Thymus (tissue), 11 donors: ENCODE measurements around the gene TMIE. TPM values are rescaled to one million over a fixed set of nuclear protein-coding genes. Genes with fewer than 3 reads are reported as not detected.

Source experiments
- DNase-seq, 9 donors: peaks; one replicate each; pipeline ENCODE4 v3.0.0-alpha.2; 2013; ENCODE audit warnings: low spot score in 9 of 9, low read depth in 6 of 9, missing footprints in 1 of 9
- H3K27ac ChIP-seq, 2 donors: one replicate each; pipeline ENCODE4 v1.5.1; 2013; ENCODE audit warnings: control low read depth in 1 of 2, low read depth in 1 of 2, low read length in 1 of 2, mild to moderate bottlenecking in 1 of 2, moderate library complexity in 1 of 2
- H3K27me3 ChIP-seq, 2 donors: one replicate each; pipeline ENCODE4 v1.5.1; 2013; ENCODE audit warnings: low read length in 1 of 2; ENCODE audit not compliant: control insufficient read depth in 2 of 2, insufficient read depth in 1 of 2
- H3K36me3 ChIP-seq, 2 donors: one replicate each; pipeline ENCODE4 v1.5.1; 2013; ENCODE audit warnings: low read length in 1 of 2, mild to moderate bottlenecking in 1 of 2, moderate library complexity in 1 of 2; ENCODE audit not compliant: control insufficient read depth in 2 of 2, insufficient read depth in 2 of 2
- H3K4me1 ChIP-seq, 2 donors: one replicate each; pipeline ENCODE4 v1.5.1; 2013; ENCODE audit warnings: low read length in 2 of 2; ENCODE audit not compliant: control insufficient read depth in 2 of 2, insufficient read depth in 2 of 2
- H3K4me3 ChIP-seq, 2 donors: one replicate each; pipeline ENCODE4 v1.5.1; 2013; ENCODE audit warnings: low read length in 2 of 2, control low read depth in 1 of 2, mild to moderate bottlenecking in 1 of 2
- H3K9me3 ChIP-seq, 2 donors: one replicate each; pipeline ENCODE4 v1.5.1; 2013; ENCODE audit warnings: low read length in 1 of 2, mild to moderate bottlenecking in 1 of 2; ENCODE audit not compliant: control insufficient read depth in 2 of 2, insufficient read depth in 1 of 2
- WGBS: extraction: QIAGEN DNeasy Blood & Tissue Kit; methylation state at CpG from one replicate; pipeline ENCODE4 v1.1.7; 2013; 5-methylcytosine and 5-hydroxymethylcytosine counted together
- polyA plus RNA-seq: library from polyadenylated mRNA; stranded (reverse); fragments of 200-250 nt; gene quantifications from one replicate; pipeline ENCODE4 v1.2.3, GENCODE V29; 2013
- total RNA-seq: library from RNA; stranded (reverse); fragments of 120-200 nt; gene quantifications from one replicate; pipeline ENCODE4 v1.2.4, GENCODE V29; 2013
- donor health status: healthy.

Gene TMIE
- total and polyA plus RNA-seq, 2 donors: 0.57 to 0.85 TPM

DNA sequence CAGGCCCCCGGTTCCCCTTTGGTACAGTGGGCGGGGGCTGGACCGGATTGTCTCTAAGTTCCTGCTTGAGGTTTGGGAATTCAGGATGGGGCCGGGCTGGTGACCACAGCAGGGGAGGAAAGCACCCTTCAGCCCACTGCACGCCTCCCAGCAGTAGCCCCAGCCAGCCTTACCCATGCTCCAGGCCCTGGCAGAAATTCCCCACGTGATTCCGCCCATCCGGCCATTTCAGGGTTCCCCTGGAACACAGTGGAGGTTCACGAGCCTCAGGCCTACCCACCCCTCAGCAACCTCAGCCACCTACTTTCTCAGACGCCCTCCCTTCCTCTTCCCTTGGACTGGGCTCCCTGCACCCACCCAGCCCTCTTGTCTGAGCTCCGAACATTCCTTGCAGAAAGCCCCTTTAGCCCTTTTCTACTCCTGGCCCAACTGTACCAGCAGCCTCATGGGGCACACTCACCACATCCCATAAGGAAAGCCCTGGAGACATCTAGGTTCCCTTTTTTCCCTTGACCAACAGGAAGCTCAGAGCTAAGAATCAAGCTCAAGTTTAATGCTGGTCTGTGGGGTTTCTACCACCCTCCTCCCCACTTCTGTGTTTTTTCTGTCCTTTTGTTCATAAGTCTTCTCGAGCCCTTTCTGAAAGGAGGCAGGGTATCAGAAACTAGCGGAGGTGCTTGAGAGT is 19.2 kb upstream of the TMIE start:
- no peak overlapping the region for H3K27ac ChIP-seq
- H3K4me1 ChIP-seq: no peaks in the 10 kb centered on the region
- H3K9me3 ChIP-seq: no peaks in the 10 kb centered on the region
- no peaks in the 10 kb centered on the region for H3K36me3 ChIP-seq
- no peak for DNase-seq
- H3K4me3 ChIP-seq: no peak overlapping the region
- WGBS: 82% methylated on average over 13 of the region's 13 CpGs
- peaks cover 0 to 2% of the 10 kb centered on the region in 2 donors for H3K27me3 ChIP-seq

DNA sequence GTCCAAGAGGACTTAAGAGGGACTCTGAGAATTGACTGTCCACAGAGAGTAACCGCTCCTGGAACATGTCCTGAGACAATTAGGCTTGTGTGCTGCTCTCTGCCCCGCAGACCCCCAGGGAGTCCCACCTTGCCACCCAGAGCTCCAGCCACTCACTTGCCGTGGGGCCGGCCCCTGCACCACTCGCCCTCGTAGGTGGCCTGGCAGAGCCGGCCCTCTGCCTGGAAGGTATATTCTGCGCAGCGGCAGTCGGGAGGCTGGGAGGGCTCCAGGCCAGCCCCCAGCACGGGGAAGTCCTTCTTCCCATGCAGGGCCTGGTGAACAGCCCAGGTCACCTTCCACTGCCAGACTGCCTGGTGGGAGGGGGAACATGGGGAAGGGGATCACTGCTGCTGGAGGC is 18.2 kb upstream of the TMIE start:
- no peaks in the 10 kb centered on the region for H3K4me1 ChIP-seq
- peaks cover 0 to 2% of the 10 kb centered on the region in 2 donors for H3K27me3 ChIP-seq
- H3K36me3 ChIP-seq: no peaks in the 10 kb centered on the region
- DNase-seq: no peak
- H3K9me3 ChIP-seq: no peaks in the 10 kb centered on the region
- no peak overlapping the region for H3K4me3 ChIP-seq
- 93% methylated on average over 11 of the region's 11 CpGs for WGBS
- H3K27ac ChIP-seq: no peak overlapping the region

DNA sequence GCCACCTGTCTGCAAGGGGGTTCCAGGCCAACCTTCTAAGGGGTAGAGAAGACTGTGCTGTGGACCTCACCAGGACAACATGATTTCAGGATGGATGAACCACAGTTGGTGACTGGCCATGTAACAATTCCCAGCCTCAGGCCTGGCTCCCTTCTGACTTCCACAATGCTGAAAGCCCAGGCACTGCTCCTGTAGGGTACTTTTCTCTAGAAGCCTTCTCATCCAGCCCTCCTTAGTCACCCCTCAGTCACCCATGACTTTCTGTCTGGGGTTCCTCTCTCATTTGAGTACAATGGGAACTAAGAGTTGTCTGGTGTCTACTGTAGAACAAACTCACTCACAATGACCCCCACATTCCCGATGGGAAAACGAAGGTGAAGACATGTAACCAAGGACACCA is 16.3 kb upstream of the TMIE start:
- Histone ChIP-seq H3K27me3 (peaks cover 0 to 2% of the 10 kb centered on the region in 2 donors), H3K4me1 (no peaks in the 10 kb centered on the region), H3K36me3 (no peaks in the 10 kb centered on the region), H3K4me3 (no peak overlapping the region), H3K9me3 (no peaks in the 10 kb centered on the region), H3K27ac (no peak overlapping the region)
- no peak for DNase-seq
- WGBS: 94% methylated on average over 2 of the region's 2 CpGs

DNA sequence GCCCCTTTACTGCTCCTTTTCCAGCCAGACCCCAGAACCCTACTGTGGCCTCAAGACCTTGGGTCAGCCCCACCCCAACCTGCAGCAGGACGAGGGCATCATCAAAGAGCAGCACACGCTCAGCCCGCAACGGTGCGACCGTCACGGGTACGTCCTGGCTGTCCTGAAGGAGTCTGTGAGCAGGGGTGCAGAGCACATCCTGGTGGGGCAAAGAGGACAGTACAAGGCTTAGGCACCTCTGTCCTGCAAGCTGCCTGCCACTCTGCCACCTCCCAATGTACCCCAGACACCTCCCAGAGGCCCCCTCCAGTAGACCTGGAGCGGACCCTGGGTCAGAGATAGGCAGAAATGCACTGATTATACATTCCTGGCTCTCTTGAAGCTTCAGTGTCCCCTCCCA is 15.7 kb upstream of the TMIE start:
- WGBS: 95% methylated on average over 9 of the region's 9 CpGs
- Histone ChIP-seq H3K9me3 (no peaks in the 10 kb centered on the region), H3K4me1 (peaks cover 0 to 2% of the 10 kb centered on the region in 2 donors), H3K27me3 (no peaks in the 10 kb centered on the region), H3K4me3 (no peak overlapping the region), H3K36me3 (no peaks in the 10 kb centered on the region), H3K27ac (no peak overlapping the region)
- no peak for DNase-seq

DNA sequence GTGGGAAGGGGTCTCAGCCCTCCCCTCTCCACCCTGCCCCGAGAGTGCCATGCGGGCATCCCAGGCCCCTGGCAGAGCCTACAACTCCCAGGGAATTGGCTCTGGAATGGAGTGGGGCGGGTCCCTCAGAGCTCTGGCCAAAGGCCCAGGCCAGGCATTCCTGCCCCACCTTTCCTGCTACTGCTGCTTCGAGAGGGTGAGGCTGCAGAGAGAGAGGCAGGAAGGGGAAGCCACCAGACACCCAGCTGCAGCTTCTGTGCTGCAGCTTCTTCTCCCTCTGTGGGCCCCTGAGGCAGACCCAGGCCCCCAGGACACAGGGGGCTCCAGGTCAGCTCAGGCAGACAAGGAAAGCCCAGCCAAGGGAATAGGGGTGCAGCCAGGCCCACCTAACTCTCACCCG is 10.4 kb upstream of the TMIE start:
- Histone ChIP-seq H3K9me3 (no peaks in the 10 kb centered on the region), H3K27me3 (peaks cover 5 to 19% of the 10 kb centered on the region in 2 donors), H3K27ac (no peak overlapping the region), H3K36me3 (no peaks in the 10 kb centered on the region), H3K4me1 (peaks cover 32 to 54% of the 10 kb centered on the region in 2 donors), H3K4me3 (no peak overlapping the region)
- 67% methylated on average over 5 of the region's 5 CpGs for WGBS
- DNase-seq: peak in 2 of 9 donors; percentile 26 to 33

DNA sequence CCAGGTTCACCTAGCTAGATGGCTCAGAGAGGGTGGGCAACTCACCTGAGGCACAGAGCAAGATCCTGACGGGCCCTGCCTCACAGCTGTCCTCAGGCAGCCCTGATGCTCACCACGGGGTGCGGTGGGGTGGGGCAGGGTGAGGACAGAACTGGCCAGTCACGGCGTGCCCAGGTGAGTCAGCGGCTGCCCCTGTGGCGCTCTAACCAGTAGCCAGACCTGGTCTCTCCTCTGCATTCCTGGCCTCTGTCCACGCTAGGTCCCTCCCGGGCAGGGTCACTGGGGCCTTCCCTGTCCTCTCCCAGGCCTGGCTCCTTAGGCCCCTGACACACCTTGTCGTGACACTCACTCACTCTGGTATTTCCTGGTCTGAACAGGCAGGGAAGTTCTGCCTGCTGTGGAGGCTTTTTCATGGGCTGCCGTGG is 8.6 kb upstream of the TMIE start:
- peaks cover 38 to 64% of the 10 kb centered on the region in 2 donors for H3K4me1 ChIP-seq
- WGBS: 74% methylated on average over 11 of the region's 11 CpGs
- peaks cover 5 to 19% of the 10 kb centered on the region in 2 donors for H3K27me3 ChIP-seq
- peaks cover 0 to 5% of the 10 kb centered on the region in 2 donors for H3K9me3 ChIP-seq
- H3K27ac ChIP-seq: no peak overlapping the region
- DNase-seq: no peak
- no peaks in the 10 kb centered on the region for H3K36me3 ChIP-seq
- H3K4me3 ChIP-seq: peak overlapping the region; percentile 49 to 54

DNA sequence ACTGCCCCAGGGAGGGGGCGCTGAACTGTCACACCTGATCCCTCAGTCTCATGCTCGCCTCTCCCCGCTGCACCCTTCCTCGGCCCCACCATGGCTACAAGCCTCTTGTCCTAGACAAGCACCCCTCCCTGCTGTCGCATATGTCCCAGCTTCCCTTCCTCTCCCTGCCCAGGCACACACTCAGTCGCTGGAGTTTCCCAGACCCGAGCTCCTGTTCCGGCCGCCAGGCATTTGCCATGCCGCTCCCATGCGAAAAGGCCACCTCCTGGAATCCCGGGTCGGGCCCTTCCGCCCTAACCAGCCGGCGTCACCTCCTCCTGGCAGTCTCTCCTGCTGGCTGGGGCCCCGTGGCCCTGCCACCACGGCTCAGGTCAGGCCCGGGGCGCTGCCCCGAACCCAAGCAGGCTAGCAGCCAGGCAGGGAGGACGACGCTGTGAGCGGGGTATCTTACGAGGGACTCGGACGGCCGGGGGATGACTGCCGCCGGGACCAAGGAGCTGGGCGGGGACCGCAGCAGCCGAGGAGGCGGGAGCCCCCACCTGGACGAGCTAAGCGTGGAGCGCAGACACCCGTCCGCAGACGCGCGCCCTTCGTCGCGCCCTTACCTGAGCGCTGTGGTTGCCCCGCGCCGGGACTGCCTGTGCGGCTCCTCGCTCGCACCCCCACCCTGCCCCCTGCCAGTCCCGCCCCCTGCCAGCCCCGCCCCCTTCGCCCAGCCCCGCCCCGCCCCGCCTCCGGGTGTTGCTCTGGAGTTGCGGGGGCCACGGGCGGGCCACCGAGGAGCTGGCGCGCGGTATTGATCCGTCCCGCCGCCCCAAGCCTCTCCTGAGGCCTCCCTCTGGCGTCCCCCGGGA is 7.9 kb upstream of the TMIE start, which contains the start of gene ALS2CL:
Gene ALS2CL (minus strand): TSS at position 642 of the 854 bp plus-strand sequence. CDS start 4,239 bp downstream, outside the sequence.
- peak in 5 of 9 donors; percentile 33 to 75 (median 63) for DNase-seq
- peaks cover 0 to 5% of the 10 kb centered on the region in 2 donors for H3K9me3 ChIP-seq
- no peaks in the 10 kb centered on the region for H3K36me3 ChIP-seq
- H3K27ac ChIP-seq: peak within 1 kb of the TSS; percentile 68 to 91
- H3K4me3 ChIP-seq: peak within 1 kb of the TSS; percentile 49 to 54
- peaks cover 5 to 19% of the 10 kb centered on the region in 2 donors for H3K27me3 ChIP-seq
- WGBS: 3% methylated on average over 71 of the region's 71 CpGs
- H3K4me1 ChIP-seq: peaks cover 38 to 64% of the 10 kb centered on the region in 2 donors

DNA sequence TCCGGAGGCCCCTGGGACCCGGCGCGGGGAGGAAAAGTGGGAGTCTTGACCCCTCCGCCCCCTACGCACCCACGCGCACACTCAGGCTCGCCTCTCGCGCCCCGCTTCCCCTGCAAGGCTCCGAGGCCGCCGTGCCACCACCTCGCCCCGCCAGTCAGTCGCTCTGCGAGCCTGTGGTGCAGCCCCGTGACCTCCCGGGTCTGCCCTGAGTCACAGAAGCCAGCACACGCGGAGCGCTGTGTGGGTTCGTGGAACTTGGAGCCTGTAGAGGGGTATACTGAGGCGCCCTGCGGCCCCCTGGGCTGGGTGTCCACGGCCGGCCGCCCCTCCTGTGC is 7.3 kb upstream of the TMIE start:
- WGBS: 47% methylated on average over 30 of the region's 30 CpGs
- no peaks in the 10 kb centered on the region for H3K36me3 ChIP-seq
- peaks cover 5 to 19% of the 10 kb centered on the region in 2 donors for H3K27me3 ChIP-seq
- no peak for DNase-seq
- peak overlapping the region; percentile 22 to 54 for H3K4me3 ChIP-seq
- peaks cover 38 to 64% of the 10 kb centered on the region in 2 donors for H3K4me1 ChIP-seq
- H3K27ac ChIP-seq: peak overlapping the region in 1 of 2 donors; percentile 62
- H3K9me3 ChIP-seq: peaks cover 0 to 5% of the 10 kb centered on the region in 2 donors

DNA sequence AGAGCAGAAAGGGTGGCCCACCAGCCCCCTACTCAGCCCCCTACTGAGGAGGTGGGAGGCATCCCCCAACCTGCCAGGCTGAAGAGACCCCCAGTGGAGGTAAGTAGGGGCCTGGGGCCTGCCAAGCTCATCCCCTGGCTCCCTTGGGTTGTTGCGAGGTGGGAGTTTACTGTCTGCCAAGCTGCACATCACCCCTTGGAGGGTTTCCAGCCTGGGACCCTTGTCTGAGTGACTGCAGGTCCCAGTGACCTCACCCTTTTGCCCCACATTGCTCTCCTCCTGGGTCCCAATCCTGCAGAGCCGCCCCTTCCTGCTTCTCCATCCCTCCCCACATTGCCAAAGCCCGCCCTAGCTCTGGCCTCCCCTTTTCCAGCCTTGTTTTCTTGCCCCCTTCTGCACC is 6.7 kb upstream of the TMIE start:
- WGBS: 99% methylated on average over 3 of the region's 3 CpGs
- Histone ChIP-seq H3K4me3 (no peak overlapping the region), H3K4me1 (peaks cover 38 to 64% of the 10 kb centered on the region in 2 donors)

More for the DNA sequence above, 6.7 kb upstream of the TMIE start:
- Histone ChIP-seq H3K27me3 (peaks cover 5 to 19% of the 10 kb centered on the region in 2 donors), H3K36me3 (no peaks in the 10 kb centered on the region), H3K27ac (peak overlapping the region; percentile 0 to 91), H3K9me3 (peaks cover 0 to 5% of the 10 kb centered on the region in 2 donors)
- no peak for DNase-seq
